Pulmonary artery endothelial cell (primary cell): ENCODE measurements around the gene DVL1. TPM values are rescaled to one million over a fixed set of nuclear protein-coding genes. Genes with fewer than 3 reads are reported as not detected.

Experiments used
- DNase-seq: peaks from one replicate; pipeline ENCODE4 v3.0.0-alpha.2; 2011; ENCODE audit warnings: low read depth, low spot score
- total RNA-seq: library from RNA; depleted of rRNA; stranded (reverse); fragments of >200 nt; gene quantifications from 2 replicates; pipeline ENCODE4 v1.2.3, GENCODE V29; 2014

DVL1 gene
- total RNA-seq, 1 donor from 2014 or later, result 60.5 TPM

GRCh38 chr1:1356796-1357401 lies 7.7 kb upstream of the DVL1 start:
- DNase-seq, result no peak

DNA sequence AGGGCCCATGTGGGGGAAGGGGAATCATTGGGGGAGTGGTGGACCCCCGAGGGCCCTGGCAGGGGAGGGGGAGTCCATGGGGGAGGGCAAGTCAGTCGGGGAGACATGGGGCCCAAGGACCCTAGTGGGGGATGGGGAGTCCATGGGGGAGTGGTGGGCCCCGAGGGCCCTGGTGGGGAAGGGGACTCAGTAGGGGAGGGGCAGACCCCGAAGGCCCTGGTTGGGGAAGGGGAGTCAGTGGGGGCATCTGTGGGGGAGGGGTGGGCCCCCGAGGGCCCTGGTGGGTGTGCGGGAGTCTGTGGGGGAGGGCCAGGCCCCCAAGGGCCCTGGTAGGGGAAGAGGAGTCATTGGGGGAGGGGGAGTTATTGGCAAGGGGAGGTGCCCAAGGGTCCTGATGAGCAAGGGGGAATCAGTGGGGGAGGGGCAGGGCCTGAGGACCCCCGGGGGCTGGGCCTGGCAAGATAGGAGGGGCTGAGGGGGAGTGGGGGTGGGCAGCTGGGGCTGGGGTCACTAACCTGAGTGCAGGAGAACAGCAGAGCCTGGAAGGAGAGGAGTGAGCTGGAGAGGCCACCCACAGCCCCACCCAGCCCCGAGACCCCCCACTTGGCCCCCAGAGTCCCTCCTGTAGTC lies 7.1 kb upstream of the DVL1 start:
- no peak for DNase-seq

GRCh38 chr1:1355416-1355815 lies 6.2 kb upstream of the DVL1 start:
- no peak for DNase-seq

DNA sequence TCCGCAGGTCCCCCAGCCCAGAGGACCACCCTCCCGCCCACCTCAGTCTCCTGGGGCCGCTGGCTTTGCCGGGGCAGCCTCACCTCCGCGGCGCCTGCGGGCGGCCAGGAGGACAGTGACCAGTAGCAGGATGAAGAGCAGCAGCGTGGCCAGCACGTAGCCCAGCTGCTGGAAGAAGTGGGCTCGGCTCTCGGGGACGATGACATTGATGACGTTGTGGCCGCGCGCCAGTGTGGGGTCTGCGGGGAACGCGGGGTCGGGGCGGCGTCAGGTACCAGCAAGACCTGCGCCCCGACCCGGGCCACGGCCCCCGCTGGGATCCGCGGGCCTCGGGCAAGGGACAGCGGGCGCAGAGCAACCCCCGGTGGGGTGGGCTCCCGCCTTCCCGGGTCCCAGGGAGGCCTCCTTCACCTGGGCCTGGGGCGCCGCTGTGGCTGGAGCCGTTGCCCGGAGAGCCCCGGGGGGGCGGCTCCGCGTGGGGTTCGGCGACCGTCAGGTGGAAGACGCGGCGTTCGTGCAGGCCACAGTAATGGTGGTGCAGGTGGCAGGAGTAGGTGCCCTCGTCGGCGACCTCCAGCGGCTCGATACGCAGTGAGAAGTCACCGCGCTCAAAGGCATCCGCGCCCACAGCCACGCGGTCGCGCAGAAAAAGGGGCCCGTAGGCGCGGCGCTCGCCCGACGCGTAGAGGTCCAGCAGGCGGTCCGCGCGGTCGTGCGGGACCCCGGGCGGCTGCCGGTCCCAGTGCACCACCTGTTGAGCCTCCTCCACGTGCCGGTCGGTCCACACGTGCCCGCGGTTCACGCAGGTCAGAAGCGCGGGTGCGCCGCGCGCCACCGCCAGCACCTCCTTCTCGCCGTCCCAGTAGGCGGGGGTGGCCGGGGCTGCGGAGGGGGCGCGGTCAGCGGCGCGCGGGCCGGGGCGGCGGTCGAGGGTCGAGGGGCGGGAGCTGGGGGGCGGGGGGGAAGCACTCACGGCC lies 5.3 kb upstream of the DVL1 start:
- DNase-seq, result no peak

DNA sequence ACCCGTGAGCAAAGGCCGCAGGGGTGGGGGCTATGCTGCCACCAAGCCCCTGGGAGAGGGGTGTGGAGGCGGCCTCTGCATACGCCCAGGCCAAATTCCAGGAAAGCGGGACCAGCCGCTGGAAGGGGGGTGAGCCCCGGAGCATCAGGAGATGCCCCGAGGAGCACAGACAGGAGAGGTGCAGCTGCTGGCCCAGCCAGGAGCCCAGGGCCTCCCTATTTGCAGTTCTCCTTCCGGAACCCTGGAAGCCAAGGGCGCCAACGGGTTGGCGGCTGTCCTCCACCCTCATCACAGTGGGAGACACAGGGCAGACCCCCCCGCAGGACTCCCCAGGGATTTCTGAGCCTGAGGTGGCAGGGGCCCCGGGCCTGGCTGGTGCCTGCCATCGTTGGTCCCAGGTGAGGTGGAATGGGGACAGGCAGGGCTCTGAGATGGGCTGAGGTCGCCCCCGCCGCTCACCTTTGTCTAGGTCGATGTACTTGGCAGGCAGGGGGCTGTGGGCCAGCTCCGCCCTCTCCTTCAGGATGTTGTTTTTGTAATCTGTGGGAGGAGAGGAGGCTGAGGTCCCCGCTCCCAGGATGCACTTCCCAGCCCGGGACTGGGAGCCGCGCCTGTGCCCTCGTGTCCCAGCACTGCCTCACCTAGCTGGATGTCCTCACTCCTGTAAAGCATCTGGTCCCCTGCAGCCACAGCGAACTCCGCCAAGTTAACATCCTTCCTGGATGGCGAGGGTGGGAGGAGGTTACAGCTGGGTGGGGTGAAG lies 4.4 kb upstream of the DVL1 start:
- DNase-seq, result no peak

GRCh38 chr1:1352786-1353388 lies 3.7 kb upstream of the DVL1 start:
- no peak for DNase-seq

DNA sequence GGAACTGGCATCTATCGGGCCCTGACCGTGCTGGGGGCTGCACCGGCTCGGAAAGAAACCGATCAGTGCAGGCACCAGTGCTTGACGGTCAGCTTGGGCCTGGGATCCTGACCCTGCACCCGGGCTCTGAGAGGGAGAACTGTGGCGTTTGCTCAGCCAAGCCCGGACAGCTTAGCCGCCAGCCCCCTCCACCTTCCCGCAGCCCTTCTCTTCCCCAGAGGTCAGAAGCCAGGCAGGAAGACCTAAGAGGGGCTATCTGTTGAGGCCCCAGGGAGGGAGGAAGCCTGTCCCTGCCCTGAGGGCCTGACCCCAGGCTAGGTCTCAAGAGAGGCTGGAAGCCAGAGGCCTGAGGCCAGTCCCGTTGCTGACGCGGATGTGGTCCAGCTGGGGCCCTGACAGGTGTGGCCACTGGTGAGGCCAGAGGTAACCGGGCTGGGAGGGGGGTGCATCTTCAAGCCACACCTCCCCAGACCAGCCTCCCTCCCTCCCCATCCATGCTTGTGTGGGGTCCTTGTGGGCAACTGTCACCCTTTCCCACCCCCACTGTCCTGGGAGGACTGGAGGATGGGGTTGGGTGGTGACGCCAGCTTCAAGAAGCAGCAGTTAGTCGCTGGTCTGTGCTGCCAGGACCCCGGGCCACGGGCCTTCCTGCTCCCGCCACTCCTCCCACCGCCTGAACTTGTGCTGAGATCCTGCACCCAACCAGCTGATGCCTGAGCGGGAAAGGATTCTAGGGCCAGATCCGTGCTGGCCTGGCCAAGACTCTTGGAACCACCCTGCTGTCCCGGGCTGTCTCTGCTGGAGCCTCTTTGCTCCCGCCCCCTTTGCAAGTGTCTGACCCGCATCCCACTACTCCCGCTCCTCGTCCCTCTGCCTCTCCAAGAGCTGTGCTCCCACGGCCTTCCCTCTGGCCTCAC lies 2.6 kb upstream of the DVL1 start:
- DNase-seq, result no peak

DNA sequence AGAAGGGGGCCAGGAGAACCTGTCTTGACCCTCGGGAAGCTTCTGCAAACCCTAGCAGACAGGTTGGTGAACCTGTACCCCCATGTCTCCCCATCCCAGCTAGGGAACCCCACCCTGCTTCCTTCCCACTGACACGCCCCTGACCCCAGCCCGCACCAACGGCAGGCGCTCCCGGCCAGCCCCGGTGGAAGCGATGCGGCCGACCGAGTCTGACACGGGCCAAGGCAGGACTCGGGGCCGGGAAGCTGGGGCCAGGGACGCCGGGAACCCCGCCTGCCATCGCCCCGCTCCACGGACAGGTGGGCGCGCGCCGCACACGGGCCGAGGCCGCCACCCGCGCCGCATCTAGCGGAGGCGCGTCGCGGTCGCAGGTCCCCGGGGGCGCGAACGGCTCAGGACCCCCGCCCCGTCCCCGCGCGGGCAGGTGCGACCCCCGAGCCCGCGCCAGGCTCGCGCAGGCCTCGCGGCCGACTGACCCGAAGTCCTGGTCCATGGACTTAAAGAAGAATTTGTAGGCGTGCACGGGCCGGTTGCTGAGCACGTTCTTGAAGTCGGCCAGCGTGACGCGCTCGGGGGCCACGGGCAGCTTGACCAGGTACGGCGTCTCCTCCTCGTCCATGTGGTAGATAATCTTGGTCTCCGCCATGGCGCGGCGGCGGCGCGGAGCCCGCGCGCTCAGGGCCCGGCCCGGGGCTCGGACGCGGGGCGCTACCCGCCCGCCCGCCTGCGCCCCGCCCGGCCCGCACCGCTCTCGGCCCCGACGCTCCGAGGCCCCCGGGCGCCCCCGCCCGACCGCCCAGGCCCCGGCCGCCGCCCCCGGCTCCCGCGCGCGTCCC lies 580 bp downstream of the DVL1 start:
- no peak for DNase-seq

DNA sequence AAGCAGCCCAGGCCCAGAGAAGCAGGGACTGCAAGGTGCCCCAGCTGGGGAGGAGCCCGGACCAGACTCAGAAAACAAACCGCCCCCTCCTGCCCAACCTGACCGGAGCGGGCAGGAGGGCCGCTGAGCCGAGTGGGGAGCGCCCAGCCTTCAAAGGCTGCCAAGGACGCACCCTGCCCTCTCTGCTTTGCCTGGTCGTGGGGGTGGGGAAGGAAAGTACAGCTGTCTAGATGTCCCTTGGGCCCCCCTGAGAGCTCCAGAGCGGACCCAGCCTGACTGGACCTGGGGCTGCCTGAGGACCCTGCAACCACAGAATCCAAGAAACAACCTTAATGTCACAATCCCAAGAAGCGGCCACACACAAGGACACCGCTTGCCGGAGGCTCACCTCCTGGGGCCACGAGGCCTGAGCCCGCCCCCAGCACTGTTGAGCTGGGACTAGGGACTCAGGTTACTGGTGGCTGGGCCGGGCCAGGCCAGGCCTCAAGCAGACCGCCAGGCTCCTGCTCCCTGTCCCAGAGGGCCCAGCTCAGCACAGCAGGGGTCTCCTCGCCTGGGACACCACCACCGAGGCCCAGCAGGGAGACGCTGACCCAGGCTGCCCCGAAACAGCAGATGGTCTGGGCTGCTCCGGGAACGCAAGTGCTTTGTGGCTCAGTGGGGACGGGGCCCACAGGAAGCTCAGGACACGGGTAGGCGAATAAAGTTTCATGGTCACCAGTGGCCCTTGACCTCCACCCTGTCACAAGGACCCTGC lies 1.4 kb downstream of the DVL1 start:
- no peak for DNase-seq

DNA sequence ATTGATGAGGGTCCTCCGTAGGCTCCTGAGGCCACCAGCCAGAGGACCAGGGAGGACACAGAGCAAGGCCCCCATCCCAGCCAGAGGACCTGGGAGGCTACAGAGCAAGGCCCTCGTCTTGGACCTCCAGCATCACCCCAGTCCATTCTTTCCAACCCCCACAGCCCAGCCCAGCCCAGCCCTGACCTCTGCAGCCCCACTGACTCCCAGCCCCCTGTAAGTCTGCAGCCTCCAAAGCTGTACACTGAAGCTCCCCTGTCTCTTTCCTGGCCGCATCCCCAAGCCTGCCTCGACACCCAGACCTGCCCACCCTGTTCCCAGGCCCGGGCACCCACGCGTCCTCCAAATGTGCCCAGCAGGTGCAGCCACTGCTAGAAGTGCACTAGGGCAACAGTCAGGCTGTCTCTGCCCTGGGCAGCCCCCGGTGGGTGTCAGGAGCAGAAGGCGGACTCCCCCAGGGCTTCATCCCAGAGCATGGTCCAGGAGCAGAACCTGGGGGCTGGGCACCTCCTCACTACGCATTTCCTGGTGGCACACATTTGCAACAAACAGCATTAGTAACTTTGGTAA lies 2.1 kb downstream of the DVL1 start:
- DNase-seq, result no peak

- DNase-seq, result no peak
These were observed 2.7 kb downstream of the DVL1 start for GRCh38 chr1:1346501-1346890.

GRCh38 chr1:1345860-1346500 lies 3.2 kb downstream of the DVL1 start:
- no peak for DNase-seq

DNA sequence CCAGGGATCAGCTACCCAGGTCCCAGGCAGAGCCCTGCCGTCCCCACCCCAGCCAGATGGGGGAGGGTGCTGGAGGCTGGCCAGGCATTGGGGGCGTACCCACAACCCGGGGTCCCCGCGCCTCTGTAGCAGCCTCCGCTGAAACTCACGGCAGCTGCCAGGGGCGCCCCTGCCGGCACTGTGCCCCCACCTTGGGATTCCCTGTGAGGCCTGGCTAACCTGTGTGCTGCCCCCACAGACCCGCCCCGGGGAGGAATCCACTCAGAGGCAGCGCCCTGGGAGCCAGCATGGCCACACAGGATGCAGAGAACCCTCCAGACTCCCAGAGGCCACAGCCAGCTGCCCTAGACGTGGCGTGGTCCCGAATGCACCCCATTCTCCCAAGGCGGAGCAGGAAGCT lies 3.8 kb downstream of the DVL1 start:
- no peak for DNase-seq

DNA sequence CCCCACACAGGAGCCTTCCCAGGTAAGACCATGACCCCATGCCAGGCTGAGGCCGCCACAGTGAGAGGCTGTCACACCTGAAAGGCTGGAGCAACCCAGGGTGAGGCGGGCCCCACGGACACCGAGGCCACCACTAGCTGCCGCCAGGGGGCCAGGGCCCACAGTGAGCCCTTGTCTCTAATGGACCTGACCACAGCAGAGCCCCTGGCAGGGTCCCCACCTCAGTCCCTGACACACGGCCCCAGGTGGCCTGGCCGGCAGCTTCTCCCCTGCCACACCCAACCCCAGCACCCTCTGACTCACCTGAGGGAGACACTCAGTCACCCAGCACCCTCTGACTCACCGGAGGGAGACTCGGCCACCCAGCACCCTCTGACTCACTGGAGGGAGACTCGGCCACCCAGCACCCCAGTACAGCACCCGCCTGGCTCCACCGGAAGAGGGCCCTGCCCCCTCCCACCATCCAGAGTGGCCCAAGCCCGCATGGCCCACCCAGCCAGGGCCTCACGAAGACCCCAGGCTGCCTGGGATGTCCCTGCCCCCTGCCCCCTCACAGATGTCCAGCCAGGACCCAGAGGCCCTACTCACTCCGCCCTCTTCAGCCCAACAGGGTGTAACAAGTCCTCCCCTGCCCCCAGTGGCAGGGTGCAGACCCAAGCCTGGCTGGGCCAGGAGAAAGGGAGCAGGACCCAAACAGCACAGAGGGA lies 4.4 kb downstream of the DVL1 start:
- DNase-seq, result no peak

DNA sequence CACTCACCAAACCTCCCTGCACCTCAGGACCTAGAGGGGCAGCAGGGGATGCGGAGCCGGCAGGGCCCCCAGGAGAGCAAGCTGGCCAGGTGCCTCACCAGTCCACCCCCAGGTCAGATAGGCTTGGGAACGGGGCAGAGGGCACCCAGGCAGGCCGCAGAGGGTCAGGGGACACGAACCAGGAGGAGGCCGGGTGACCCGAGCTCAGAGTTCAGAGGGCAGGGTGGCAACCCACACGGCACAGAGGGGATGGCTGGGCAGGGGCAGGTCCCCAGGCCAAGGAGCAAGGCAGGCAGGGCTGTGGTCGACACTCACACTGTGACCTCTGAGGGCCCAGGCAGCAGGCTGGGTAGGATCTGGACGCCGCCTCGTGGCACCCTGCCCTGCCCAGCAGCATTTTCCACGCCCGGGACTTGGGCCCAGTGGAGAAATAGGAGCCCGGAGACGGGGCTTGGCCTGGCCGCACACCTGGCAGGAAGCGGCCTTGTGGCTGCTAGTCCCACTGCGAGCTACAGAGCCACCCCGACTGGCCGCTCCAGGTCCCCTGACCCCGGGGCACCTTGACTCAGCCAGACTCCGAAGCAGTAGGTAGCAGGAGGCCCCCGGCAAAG lies 5.3 kb downstream of the DVL1 start:
- DNase-seq, result no peak

- no peak for DNase-seq
These were observed 6.6 kb downstream of the DVL1 start for GRCh38 chr1:1342584-1343115.
